Measurements from ENCODE around the gene OSBP2. TPM values are rescaled to one million over a fixed set of nuclear protein-coding genes. Genes with fewer than 3 reads are reported as not detected.

The OSBP2 gene
- total RNA-seq, 4 donors from 2014 or later, result 0.49 to 8.2 (median 0.72) TPM

DNA sequence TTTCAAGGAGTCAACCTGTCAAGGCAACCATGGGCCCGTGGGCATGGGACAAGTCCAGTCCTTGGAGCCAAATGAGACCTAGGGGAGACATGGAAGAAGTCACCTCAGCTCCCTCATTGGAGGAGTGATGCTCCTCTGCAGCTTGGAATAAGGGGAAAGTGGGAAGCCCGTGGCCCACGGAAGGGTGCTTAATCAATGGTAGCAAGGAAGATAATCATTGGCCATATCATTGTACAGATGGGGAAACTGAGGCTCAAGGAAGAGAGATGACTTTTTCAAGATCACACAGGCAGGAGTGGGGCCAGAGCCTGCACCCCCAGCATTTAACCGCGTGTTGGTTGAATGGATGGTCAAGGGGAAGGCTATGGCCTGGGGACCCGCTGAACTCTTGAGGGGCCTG, 133.0 kb downstream of the OSBP2 start:
- TF ChIP-seq, protein P1, sequence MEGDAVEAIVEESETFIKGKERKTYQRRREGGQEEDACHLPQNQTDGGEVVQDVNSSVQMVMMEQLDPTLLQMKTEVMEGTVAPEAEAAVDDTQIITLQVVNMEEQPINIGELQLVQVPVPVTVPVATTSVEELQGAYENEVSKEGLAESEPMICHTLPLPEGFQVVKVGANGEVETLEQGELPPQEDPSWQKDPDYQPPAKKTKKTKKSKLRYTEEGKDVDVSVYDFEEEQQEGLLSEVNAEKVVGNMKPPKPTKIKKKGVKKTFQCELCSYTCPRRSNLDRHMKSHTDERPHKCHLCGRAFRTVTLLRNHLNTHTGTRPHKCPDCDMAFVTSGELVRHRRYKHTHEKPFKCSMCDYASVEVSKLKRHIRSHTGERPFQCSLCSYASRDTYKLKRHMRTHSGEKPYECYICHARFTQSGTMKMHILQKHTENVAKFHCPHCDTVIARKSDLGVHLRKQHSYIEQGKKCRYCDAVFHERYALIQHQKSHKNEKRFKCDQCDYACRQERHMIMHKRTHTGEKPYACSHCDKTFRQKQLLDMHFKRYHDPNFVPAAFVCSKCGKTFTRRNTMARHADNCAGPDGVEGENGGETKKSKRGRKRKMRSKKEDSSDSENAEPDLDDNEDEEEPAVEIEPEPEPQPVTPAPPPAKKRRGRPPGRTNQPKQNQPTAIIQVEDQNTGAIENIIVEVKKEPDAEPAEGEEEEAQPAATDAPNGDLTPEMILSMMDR (IDR thresholded peaks at IDR 0.05; ENCODE audit: low read depth), result no peak

DNA sequence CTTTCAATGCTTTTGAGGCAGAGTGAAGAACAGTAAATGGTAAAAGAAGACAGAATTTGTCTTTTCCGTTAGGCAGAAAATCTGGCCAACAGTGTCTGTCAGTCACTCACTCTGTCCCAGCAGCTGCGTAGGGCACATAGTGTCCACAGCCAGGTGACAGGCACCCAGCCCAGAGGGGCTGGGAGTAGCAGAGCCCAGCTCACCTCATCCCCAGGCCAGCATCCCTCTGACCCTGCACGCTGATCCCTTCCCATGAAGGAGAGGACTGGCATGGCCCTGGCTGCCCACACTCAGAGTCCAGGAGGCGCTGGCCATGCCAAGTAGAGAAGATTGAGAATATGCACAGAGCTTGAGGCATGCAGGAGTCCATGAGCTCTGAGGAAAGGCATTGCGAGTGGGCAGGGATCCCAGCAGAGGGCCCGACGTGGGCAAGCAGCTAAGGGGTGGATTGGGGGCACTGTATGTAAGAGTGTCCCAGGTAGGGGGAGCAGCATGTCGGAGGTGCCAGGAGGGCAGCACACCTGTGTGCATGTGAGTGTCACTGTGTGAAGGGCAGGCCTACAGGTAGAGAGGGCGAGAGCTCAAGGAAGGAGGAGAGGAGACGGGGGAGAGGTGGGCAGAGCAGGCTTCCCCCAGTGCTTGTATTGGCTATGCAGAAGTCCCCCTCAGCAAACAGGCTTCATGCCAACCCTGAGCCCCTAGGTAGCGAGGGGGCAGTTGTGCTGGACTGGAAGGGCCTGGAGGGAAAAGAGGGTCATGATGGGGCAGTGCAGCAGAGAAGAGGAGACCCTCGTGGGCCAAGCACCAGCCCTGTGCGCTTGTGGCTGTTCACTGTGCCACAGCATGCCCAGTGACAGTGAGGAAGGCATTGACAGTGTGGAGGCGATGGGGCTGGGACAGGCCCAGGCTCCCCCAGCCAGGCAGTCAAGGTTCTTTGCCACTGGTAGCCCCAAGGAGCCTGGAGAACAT, 133.8 kb downstream of the OSBP2 start:
- TF ChIP-seq, protein P1 (IDR thresholded peaks at IDR 0.05; ENCODE audit: low read depth), result no peak

DNA sequence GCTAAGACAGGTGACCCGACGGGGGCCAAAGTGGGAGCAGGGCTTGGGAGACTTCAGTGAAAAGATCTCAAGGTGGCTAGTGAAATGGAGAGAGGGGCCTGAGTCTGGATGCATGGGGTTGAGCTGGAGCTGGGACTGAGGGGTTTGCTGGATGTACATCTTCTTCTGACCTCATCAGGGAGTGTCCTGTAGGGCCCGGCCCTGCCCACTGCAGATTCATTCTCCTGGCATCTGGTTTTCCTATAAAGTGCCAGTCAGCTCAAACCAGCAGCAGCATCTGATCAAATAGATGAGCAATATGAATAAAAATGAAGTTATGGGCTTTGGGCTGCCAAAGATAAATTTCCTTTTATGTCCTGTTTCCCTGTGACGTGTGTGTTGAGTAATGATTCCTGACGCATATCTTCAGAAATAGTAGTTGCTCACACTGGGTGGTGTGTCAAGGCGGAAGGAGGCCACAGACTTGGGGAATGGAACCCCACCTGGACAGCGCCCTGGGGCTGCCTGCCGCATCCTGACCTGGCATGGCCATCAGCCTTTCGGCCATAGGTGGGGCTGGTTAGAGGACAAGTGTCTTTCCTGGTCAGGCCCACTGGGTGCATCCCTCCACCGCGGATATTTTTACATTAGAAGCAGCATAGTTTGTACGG, 135.4 kb downstream of the OSBP2 start:
- TF ChIP-seq, protein P1 (IDR thresholded peaks at IDR 0.05; ENCODE audit: low read depth), result no peak

DNA sequence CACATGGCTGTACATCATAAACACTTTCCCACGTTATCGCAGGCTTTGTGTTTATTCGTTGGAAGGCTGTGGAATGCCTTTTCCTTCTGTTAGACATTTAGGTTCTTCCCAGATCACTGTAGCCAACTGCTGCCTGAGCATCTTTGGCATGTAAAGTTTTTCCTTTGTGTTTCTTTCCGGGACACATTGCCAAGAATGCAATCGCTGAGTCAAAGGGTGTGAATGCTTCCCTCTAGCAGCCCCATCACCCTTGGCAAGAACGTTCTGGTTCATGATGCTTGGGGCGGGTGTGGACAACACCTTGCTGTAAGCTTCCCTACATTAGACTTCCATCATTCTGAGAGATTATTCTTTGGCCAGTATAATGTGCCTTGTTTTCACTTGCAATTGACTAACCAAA, 136.2 kb downstream of the OSBP2 start:
- TF ChIP-seq, protein P1 (IDR thresholded peaks at IDR 0.05; ENCODE audit: low read depth), result no peak

DNA sequence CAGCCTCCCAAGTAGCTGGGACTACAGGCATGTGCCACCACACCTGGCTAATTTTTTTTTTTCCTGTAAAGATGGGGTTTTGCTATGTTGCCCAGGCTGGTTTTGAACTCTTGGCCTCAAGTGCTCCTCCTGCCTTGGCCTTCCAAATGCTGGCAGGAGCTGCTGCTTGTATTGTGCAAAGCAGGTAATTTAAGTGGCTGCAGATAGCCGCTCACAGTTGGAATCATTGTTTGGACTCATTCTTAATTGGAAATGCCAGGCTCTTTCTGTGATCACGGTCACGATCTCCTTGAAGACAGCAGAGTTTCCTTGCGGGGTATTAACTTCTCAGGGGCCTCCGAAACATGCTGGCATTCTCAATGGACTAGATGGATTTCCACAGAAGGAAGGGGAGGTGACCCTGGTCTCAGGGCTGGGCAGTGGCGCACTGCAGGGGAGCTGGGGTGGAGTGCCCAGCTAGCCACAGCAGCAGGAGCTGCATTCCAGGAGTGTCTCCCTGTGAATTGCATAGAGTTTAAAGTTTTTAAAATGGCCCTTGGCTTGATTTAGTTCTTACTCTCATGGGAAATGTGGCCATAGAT, 137.8 kb downstream of the OSBP2 start:
- TF ChIP-seq, protein P1 (IDR thresholded peaks at IDR 0.05; ENCODE audit: low read depth), result no peak

DNA sequence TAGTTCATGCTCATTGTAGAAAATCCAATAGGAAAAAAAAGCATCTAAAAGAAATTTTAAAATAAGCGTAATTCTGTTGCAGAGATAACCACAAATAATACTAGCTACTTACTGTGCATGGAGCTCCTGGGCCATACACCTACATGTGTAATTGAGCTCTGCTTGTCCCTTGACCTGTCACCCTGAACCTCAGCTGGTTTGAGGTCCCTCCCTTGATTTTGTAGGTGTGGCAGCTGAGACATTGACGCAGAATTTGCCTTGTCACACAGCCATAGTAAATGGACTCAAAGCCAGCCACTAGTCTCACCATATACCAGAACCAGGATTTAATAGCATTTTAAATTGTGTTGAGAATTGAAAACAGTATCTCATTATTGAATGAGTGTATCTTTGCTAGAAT, 138.6 kb downstream of the OSBP2 start:
- TF ChIP-seq, protein P1 (IDR thresholded peaks at IDR 0.05; ENCODE audit: low read depth), result no peak

DNA sequence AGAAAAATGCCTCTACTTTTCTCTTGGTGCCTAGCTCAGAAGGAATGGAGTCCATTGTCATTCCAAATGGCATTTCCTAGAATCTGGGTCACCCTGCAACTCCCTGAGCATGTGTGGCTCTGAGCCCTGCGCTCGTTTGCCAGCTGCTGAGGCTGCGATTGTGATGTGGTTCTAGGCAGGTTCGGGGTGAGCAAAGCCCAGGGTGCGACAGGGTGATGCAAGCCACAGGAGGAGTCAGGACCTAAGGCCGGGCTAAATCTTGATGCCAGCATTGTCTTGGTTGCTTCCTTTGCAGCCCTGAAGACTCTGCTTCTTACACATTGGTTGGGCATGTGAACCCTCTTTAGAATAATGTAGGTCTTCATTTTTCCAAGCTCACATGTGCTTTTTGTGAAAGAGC, 142.9 kb downstream of the OSBP2 start:
- TF ChIP-seq, protein P1 (IDR thresholded peaks at IDR 0.05; ENCODE audit: low read depth), result no peak
